ENCODE data around the gene NAA80. TPM values are rescaled to one million over a fixed set of nuclear protein-coding genes. Genes with fewer than 3 reads are reported as not detected.
A peak's percentile ranks its signal among the peaks of the same experiment; 100 is the strongest.

NAA80 gene
- total and polyA plus RNA-seq, 4 donors: 4.8 to 16.6 (median 12.1) TPM

DNA sequence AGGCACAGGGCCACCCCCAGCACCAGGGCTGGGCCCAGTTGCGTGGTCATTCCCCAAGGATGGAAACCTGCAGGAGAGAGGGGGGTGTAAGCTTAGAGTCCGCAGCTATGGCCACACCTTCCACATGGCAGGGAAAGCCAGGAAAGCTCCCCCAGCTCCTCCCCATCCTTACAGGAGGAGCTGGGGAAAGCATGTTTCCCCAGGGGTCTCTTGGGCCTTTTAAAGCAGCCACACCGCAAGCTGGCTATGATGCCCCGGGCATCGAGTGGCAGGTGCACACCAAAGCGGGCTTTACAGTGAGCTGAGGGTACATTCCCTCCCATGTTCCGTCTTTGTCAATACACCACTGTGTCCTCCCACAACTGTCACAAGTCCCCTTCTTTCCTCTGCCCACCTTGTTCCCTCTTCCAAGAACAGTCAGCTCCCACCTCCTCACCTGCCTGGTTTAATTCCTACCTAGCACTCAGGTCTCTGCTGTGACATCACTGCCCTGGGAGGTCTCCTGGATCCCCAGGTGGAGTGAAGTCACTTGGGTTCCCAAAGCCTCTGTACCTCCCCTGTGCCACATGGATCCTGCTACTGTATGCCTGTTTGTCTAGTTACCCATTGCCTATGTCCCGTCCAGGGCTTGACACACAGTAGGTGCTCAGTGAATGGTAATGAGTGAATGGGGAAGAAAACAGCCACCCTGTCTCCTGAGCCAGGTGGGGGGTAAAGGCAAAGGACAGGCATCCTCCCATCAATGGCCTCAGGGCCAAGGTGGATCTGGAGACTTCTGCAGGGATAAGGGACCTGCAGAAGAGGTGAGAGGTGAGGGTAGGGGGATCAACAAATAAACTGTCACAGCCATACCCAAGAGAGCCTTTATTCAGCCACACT, 3.4 kb downstream of the NAA80 start:
- Histone ChIP-seq H3K9me3 (ENCODE audit: control insufficient read depth in 4 of 4, insufficient read depth in 3 of 4, low read length in 3 of 4) (no peaks in the 10 kb centered on the region), H3K36me3 (ENCODE audit: control insufficient read depth in 4 of 4, insufficient read depth in 4 of 4, low read length in 4 of 4) (peaks cover 0 to 4% (median 0%) of the 10 kb centered on the region in 4 donors), H3K27me3 (ENCODE audit: control insufficient read depth in 3 of 3, insufficient read depth in 3 of 3, low read length in 2 of 3) (no peaks in the 10 kb centered on the region), H3K27ac (ENCODE audit: low read depth in 1 of 2, low read length in 1 of 2) (no peak overlapping the region), H3K4me1 (ENCODE audit: control insufficient read depth in 5 of 5, insufficient read depth in 5 of 5, low read length in 5 of 5) (peaks cover 6 to 36% (median 9%) of the 10 kb centered on the region in 5 donors), H3K4me3 (no peak overlapping the region), H3K9ac (ENCODE audit: insufficient read depth in 1 of 2, low read length in 2 of 2) (no peak overlapping the region)
- 93 to 94% methylated on average over 8 of the region's 8 CpGs for WGBS, 2 donors
- DNase-seq: no peak
- no peak for ATAC-seq (ENCODE audit: insufficient read depth, low FRiP score)
- TF ChIP-seq, protein P1, sequence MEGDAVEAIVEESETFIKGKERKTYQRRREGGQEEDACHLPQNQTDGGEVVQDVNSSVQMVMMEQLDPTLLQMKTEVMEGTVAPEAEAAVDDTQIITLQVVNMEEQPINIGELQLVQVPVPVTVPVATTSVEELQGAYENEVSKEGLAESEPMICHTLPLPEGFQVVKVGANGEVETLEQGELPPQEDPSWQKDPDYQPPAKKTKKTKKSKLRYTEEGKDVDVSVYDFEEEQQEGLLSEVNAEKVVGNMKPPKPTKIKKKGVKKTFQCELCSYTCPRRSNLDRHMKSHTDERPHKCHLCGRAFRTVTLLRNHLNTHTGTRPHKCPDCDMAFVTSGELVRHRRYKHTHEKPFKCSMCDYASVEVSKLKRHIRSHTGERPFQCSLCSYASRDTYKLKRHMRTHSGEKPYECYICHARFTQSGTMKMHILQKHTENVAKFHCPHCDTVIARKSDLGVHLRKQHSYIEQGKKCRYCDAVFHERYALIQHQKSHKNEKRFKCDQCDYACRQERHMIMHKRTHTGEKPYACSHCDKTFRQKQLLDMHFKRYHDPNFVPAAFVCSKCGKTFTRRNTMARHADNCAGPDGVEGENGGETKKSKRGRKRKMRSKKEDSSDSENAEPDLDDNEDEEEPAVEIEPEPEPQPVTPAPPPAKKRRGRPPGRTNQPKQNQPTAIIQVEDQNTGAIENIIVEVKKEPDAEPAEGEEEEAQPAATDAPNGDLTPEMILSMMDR (IDR thresholded peaks at IDR 0.05; ENCODE audit: control extremely low read depth, extremely low read depth): no peak

DNA sequence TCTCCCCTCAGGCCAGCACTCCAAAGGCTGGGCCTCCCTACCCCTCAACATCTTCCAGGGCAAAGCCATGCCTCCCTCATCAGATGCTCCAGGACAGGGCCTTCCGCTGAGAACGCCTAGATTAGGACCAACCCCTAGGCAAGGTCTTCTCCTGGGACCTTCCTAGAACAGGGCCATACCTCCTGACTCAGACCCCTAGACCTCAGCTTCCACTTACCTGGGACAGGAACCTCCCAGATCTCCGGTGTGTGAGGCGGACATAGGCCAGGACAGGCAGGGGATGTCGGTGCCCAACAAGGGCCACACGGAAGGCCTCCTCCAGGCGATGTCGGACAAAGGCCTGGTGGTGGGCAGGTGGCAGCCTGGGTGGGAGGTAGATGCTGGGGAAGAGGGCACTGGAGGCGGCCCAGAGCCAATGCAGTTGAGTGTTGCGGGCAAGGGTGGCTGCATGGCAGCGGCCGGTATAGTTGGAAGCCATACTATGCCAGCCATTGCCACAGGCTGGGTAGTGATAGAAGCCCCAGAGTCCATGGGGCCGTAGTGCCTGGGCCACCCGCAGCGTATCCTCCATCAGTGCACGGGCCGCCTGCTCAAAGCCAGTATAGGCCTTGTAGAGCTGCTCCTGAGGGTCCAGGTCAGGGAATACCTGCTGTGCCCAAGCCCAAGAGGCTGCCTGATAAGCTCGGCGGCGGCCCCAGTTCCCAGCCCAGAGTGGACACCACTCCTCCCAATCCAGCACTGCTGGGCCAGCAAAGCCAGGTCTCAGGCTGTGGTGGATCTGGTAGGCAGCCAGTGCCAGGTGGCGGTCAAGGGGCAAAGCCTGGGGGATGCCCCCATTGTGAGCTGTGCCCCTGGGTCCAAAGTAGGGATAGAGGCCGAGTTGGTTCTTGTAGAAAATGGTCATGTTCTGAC, 4.5 kb downstream of the NAA80 start:
- no peak overlapping the region for H3K27ac ChIP-seq (ENCODE audit: low read depth in 1 of 2, low read length in 1 of 2)
- TF ChIP-seq, protein P1 (IDR thresholded peaks at IDR 0.05; ENCODE audit: control extremely low read depth, extremely low read depth): no peak
- no peaks in the 10 kb centered on the region for H3K9me3 ChIP-seq (ENCODE audit: control insufficient read depth in 4 of 4, insufficient read depth in 3 of 4, low read length in 3 of 4)
- peaks cover 1 to 13% (median 3%) of the 10 kb centered on the region in 4 donors for H3K36me3 ChIP-seq (ENCODE audit: control insufficient read depth in 4 of 4, insufficient read depth in 4 of 4, low read length in 4 of 4)
- ATAC-seq (ENCODE audit: insufficient read depth, low FRiP score) (no peak), DNase-seq (peak in 1 of 3 donors; percentile 9)
- peaks cover 0 to 26% (median under 1%) of the 10 kb centered on the region in 5 donors for H3K4me1 ChIP-seq (ENCODE audit: control insufficient read depth in 5 of 5, insufficient read depth in 5 of 5, low read length in 5 of 5)
- H3K4me3 ChIP-seq: no peak overlapping the region
- no peaks in the 10 kb centered on the region for H3K27me3 ChIP-seq (ENCODE audit: control insufficient read depth in 3 of 3, insufficient read depth in 3 of 3, low read length in 2 of 3)
- H3K9ac ChIP-seq (ENCODE audit: insufficient read depth in 1 of 2, low read length in 2 of 2): no peak overlapping the region
- 94% methylated on average over 19 to 22 of the region's 22 CpGs for WGBS, 2 donors

DNA sequence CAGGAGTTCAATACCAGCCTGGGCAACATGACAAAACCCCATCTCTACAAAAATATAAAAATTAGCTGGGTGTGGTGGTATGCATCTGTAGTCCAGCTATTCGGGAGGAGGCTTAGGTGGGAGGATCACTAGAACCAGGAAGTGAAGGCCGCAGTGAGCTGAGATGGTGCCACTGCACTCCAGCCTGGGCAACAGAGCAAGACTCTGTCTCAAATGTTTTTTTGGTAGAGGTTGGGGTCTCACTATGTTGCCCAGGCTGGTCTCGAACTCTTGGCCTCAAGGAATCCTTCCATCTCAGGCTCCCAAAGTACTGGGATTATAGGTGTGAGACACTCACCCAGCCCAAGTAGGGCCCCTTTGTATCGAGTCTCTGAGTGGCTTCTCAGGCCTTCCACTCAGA, 5.1 kb downstream of the NAA80 start:
- no peak for ATAC-seq (ENCODE audit: insufficient read depth, low FRiP score)
- TF ChIP-seq, protein P1 (IDR thresholded peaks at IDR 0.05; ENCODE audit: control extremely low read depth, extremely low read depth): no peak
- Histone ChIP-seq H3K27ac (ENCODE audit: low read depth in 1 of 2, low read length in 1 of 2) (no peak overlapping the region), H3K4me1 (ENCODE audit: control insufficient read depth in 5 of 5, insufficient read depth in 5 of 5, low read length in 5 of 5) (peaks cover 0 to 24% (median 0%) of the 10 kb centered on the region in 5 donors), H3K9me3 (ENCODE audit: control insufficient read depth in 4 of 4, insufficient read depth in 3 of 4, low read length in 3 of 4) (no peaks in the 10 kb centered on the region), H3K4me3 (no peak overlapping the region), H3K9ac (ENCODE audit: insufficient read depth in 1 of 2, low read length in 2 of 2) (no peak overlapping the region), H3K27me3 (ENCODE audit: control insufficient read depth in 3 of 3, insufficient read depth in 3 of 3, low read length in 2 of 3) (no peaks in the 10 kb centered on the region), H3K36me3 (ENCODE audit: control insufficient read depth in 4 of 4, insufficient read depth in 4 of 4, low read length in 4 of 4) (peaks cover 3 to 20% (median 5%) of the 10 kb centered on the region in 4 donors)
- WGBS, 2 donors: 82 to 99% methylated on average over 4 of the region's 4 CpGs
- DNase-seq: peak in 1 of 3 donors; percentile 9
